Activated CD4-positive, alpha-beta memory T cell treated with anti-CD3 and anti-CD28 coated beads for 36 hours (primary cell): ENCODE measurements around the gene CLEC6A. TPM values are rescaled to one million over a fixed set of nuclear protein-coding genes. Genes with fewer than 3 reads are reported as not detected.
"Not testable (repeated sequence)": the region's sequence is repeated elsewhere in the genome, so short reads cannot be mapped to it uniquely, and the experiment has no call there.

Source experiments
- CTCF ChIA-PET: fragments of 350-600 bp; sonication (Branson Sonifier 250); formaldehyde crosslinking; loops from one replicate; lab custom pipeline; 2021; ENCODE audit warnings: antibody characterized with exemption, inconsistent platforms; lab: Charles Lee
- POLR2A ChIA-PET: fragments of 350-600 bp; sonication (Branson Sonifier 250); formaldehyde crosslinking; loops from one replicate; lab custom pipeline; 2021; ENCODE audit warnings: antibody characterized with exemption; lab: Charles Lee
- DNase-seq: peaks from one replicate; pipeline ENCODE4 v3.0.0-alpha.2; 2020
- H3K27ac Mint-ChIP-seq: one replicate; pipeline ENCODE4 v1.8.0; 2021; ENCODE audit warnings: mixed read lengths
- H3K27me3 Mint-ChIP-seq: one replicate; pipeline ENCODE4 v1.8.0; 2021; ENCODE audit warnings: mixed read lengths
- H3K36me3 Mint-ChIP-seq: one replicate; pipeline ENCODE4 v1.8.0; 2021; ENCODE audit warnings: mixed read lengths
- H3K4me1 Mint-ChIP-seq: one replicate; pipeline ENCODE4 v1.8.0; 2021; ENCODE audit warnings: low read depth, mixed read lengths
- H3K4me3 Mint-ChIP-seq: one replicate; pipeline ENCODE4 v1.8.0; 2021; ENCODE audit warnings: mild to moderate bottlenecking, mixed read lengths
- H3K9me3 Mint-ChIP-seq: one replicate; pipeline ENCODE4 v1.8.0; 2021; ENCODE audit warnings: mixed read lengths
- intact Hi-C: fragments of 100-400 bp; cut with micrococcal nuclease; formaldehyde crosslinking; loops from one replicate; pipeline ENCODE4 v1.15.1; 2023
- total RNA-seq, 2 experiments: library from RNA; stranded (reverse); gene quantifications; one replicate each; pipeline ENCODE4 v1.2.3, GENCODE V29; 2021

CLEC6A gene
- total RNA-seq, 2 experiments from 2014 or later = not detected

GRCh38 chr12:8465301-8465996, 9.7 kb downstream of the CLEC6A start:
- POLR2A ChIA-PET = no interaction called here
- no peaks in the 10 kb centered on the region for H3K4me1 Mint-ChIP-seq
- no peak for DNase-seq
- peaks cover 5% of the 10 kb centered on the region for H3K36me3 Mint-ChIP-seq
- CTCF ChIA-PET = no interaction called here
- peaks cover 7% of the 10 kb centered on the region for H3K9me3 Mint-ChIP-seq
- H3K27me3 Mint-ChIP-seq = peaks cover 9% of the 10 kb centered on the region
- no peak overlapping the region for H3K27ac Mint-ChIP-seq
- intact Hi-C loops = no loop called here
- H3K4me3 Mint-ChIP-seq = no peak overlapping the region

- CTCF ChIA-PET = interaction anchor here (1.0 kb wide), 1 partner anchor 26 kb away, joined by 3 read pairs; no protein-coding TSS in a partner anchor
- no peak for DNase-seq
- intact Hi-C loops = no loop called here
- Mint-ChIP-seq H3K27ac (no peak overlapping the region), H3K4me3 (no peak overlapping the region), H3K27me3 (peaks cover 9% of the 10 kb centered on the region), H3K36me3 (peaks cover 5% of the 10 kb centered on the region), H3K4me1 (no peaks in the 10 kb centered on the region), H3K9me3 (peaks cover 7% of the 10 kb centered on the region)
- POLR2A ChIA-PET = no interaction called here
Observed at GRCh38 chr12:8466241-8466640, 10.5 kb downstream of the CLEC6A start.

GRCh38 chr12:8471090-8471489, 15.3 kb downstream of the CLEC6A start:
- peaks cover 23% of the 10 kb centered on the region for H3K27me3 Mint-ChIP-seq
- peaks cover 5% of the 10 kb centered on the region for H3K36me3 Mint-ChIP-seq
- POLR2A ChIA-PET = no interaction called here
- H3K4me1 Mint-ChIP-seq = no peaks in the 10 kb centered on the region
- H3K4me3 Mint-ChIP-seq = no peak overlapping the region
- CTCF ChIA-PET = no interaction called here
- H3K9me3 Mint-ChIP-seq = peaks cover 7% of the 10 kb centered on the region
- no peak overlapping the region for H3K27ac Mint-ChIP-seq
- intact Hi-C loops = no loop called here
- DNase-seq = no peak

- CTCF ChIA-PET = no interaction called here
- H3K4me3 Mint-ChIP-seq = no peak overlapping the region
Observed at GRCh38 chr12:8475508-8476203, 19.9 kb downstream of the CLEC6A start.

GRCh38 chr12:8482571-8483061, 26.9 kb downstream of the CLEC6A start:
- Mint-ChIP-seq H3K36me3 (no peaks in the 10 kb centered on the region), H3K4me3 (no peak overlapping the region), H3K9me3 (peaks cover 3% of the 10 kb centered on the region), H3K27me3 (peaks cover 9% of the 10 kb centered on the region), H3K27ac (no peak overlapping the region), H3K4me1 (peaks cover 8% of the 10 kb centered on the region)
- ChIA-PET POLR2A (no interaction called here), CTCF (interaction anchor here (1.6 kb wide), 1 partner anchor 10 kb away, joined by 3 read pairs; no protein-coding TSS in a partner anchor)
- intact Hi-C loops = no loop called here
- no peak for DNase-seq

More at GRCh38 chr12:8475508-8476203, 19.9 kb downstream of the CLEC6A start:
- no peaks in the 10 kb centered on the region for H3K9me3 Mint-ChIP-seq
- peaks cover 14% of the 10 kb centered on the region for H3K27me3 Mint-ChIP-seq
- intact Hi-C loops = no loop called here
- DNase-seq = no peak
- POLR2A ChIA-PET = no interaction called here
- no peaks in the 10 kb centered on the region for H3K36me3 Mint-ChIP-seq
- no peak overlapping the region for H3K27ac Mint-ChIP-seq
- H3K4me1 Mint-ChIP-seq = no peaks in the 10 kb centered on the region

GRCh38 chr12:8483079-8483478, 27.3 kb downstream of the CLEC6A start:
- Mint-ChIP-seq H3K4me1 (peaks cover 8% of the 10 kb centered on the region), H3K9me3 (peaks cover 3% of the 10 kb centered on the region), H3K27ac (no peak overlapping the region), H3K36me3 (no peaks in the 10 kb centered on the region), H3K4me3 (no peak overlapping the region), H3K27me3 (peaks cover 9% of the 10 kb centered on the region)
- POLR2A ChIA-PET = no interaction called here
- intact Hi-C loops = no loop called here
- CTCF ChIA-PET = interaction anchor here (1.6 kb wide), 1 partner anchor 9 kb away, joined by 3 read pairs; no protein-coding TSS in a partner anchor
- DNase-seq = peak; percentile 25

GRCh38 chr12:8491646-8492530, 36.1 kb downstream of the CLEC6A start:
- ChIA-PET POLR2A (interaction anchor here (1.1 to 1.4 kb wide), 2 partner anchors 153 to 172 kb away, joined by 4 to 5 read pairs; no protein-coding TSS in a partner anchor), CTCF (interaction anchor here (0.7 to 1.3 kb wide), 6 partner anchors 9 to 386 kb away, joined by 3 to 6 read pairs (median 3); no protein-coding TSS in a partner anchor)
- Mint-ChIP-seq H3K9me3 (peaks cover 5% of the 10 kb centered on the region), H3K4me1 (peaks cover 24% of the 10 kb centered on the region), H3K27me3 (no peaks in the 10 kb centered on the region), H3K4me3 (no peak overlapping the region), H3K36me3 (no peaks in the 10 kb centered on the region), H3K27ac (peak overlapping the region; percentile 56)
- intact Hi-C loops = loop anchor here (5.0 kb wide), 1 partner anchor 460 kb away; no protein-coding TSS in a partner anchor
- DNase-seq = no peak

GRCh38 chr12:8493084-8493483, 37.3 kb downstream of the CLEC6A start:
- intact Hi-C loops = loop anchor here (1.0 to 5.0 kb wide), 3 partner anchors 47 to 459 kb away; no protein-coding TSS in a partner anchor
- peak overlapping the region; percentile 56 for H3K27ac Mint-ChIP-seq
- POLR2A ChIA-PET = interaction anchor here (0.5 to 1.4 kb wide), 3 partner anchors 152 to 173 kb away, joined by 3 to 5 read pairs (median 4); no protein-coding TSS in a partner anchor

GRCh38 chr12:8495671-8496070, 39.9 kb downstream of the CLEC6A start:
- H3K4me3 Mint-ChIP-seq, H3K27me3 Mint-ChIP-seq, POLR2A ChIA-PET, H3K9me3 Mint-ChIP-seq, intact Hi-C loops, H3K36me3 Mint-ChIP-seq, DNase-seq, H3K27ac Mint-ChIP-seq: not testable (repeated sequence)
- CTCF ChIA-PET = interaction anchor here (1.0 kb wide), 1 partner anchor 15 kb away, joined by 3 read pairs; no protein-coding TSS in a partner anchor
- peaks cover 24% of the 10 kb centered on the region for H3K4me1 Mint-ChIP-seq

More at GRCh38 chr12:8493084-8493483, 37.3 kb downstream of the CLEC6A start:
- CTCF ChIA-PET = interaction anchor here (0.7 to 1.2 kb wide), 2 partner anchors 155 to 666 kb away, joined by 3 read pairs; no protein-coding TSS in a partner anchor
- no peaks in the 10 kb centered on the region for H3K36me3 Mint-ChIP-seq
- peaks cover 2% of the 10 kb centered on the region for H3K9me3 Mint-ChIP-seq
- H3K4me3 Mint-ChIP-seq = no peak overlapping the region
- H3K4me1 Mint-ChIP-seq = peaks cover 24% of the 10 kb centered on the region
- H3K27me3 Mint-ChIP-seq = peaks cover 3% of the 10 kb centered on the region
- DNase-seq = peak; percentile 79

GRCh38 chr12:8496074-8496473, 40.3 kb downstream of the CLEC6A start:
- POLR2A ChIA-PET, intact Hi-C loops, DNase-seq, H3K27ac Mint-ChIP-seq, H3K36me3 Mint-ChIP-seq, H3K9me3 Mint-ChIP-seq, H3K4me3 Mint-ChIP-seq, H3K27me3 Mint-ChIP-seq: not testable (repeated sequence)
- peaks cover 24% of the 10 kb centered on the region for H3K4me1 Mint-ChIP-seq
- CTCF ChIA-PET = interaction anchor here (1.0 kb wide), 2 partner anchors 15 to 48 kb away, joined by 3 to 4 read pairs; no protein-coding TSS in a partner anchor

- no peak overlapping the region for H3K4me3 Mint-ChIP-seq
- ChIA-PET POLR2A (no interaction called here), CTCF (interaction anchor here (1.4 kb wide), 1 partner anchor 45 kb away, joined by 6 read pairs; no protein-coding TSS in a partner anchor)
- H3K27ac Mint-ChIP-seq = no peak overlapping the region
- H3K36me3 Mint-ChIP-seq = no peaks in the 10 kb centered on the region
- no peak for DNase-seq
- peaks cover 4% of the 10 kb centered on the region for H3K4me1 Mint-ChIP-seq
- H3K9me3 Mint-ChIP-seq = no peaks in the 10 kb centered on the region
- intact Hi-C loops = no loop called here
- H3K27me3 Mint-ChIP-seq = peaks cover 6% of the 10 kb centered on the region
Observed at GRCh38 chr12:8499616-8500015, 43.9 kb downstream of the CLEC6A start.
